GM12892 (cell line): ENCODE data around the gene PSMD1. TPM values are rescaled to one million over a fixed set of nuclear protein-coding genes. Genes with fewer than 3 reads are reported as not detected.

ENCODE experiments used
- DNase-seq: peaks from one replicate; pipeline ENCODE4 v3.0.0; 2011; ENCODE audit not compliant: insufficient read length
- FAIRE-seq: peaks from 2 replicates; lab custom pipeline; 2011; peaks lifted over from hg19 to GRCh38; lab: Jason Lieb, UNC
- POLR2A ChIP-seq: IDR thresholded peaks from 2 replicates; pipeline ENCODE4 v1.6.1; 2011; ENCODE audit warnings: low read depth, low read length, control low read depth
- POLR2AphosphoS5 ChIP-seq: IDR thresholded peaks from 2 replicates; pipeline ENCODE4 v1.6.1; 2011; ENCODE audit warnings: low read depth, low read length, control low read depth
- TAF1 ChIP-seq: IDR thresholded peaks from 2 replicates; pipeline ENCODE4 v1.6.1; 2011; ENCODE audit warnings: low read depth, mild to moderate bottlenecking, control low read depth, low read length, borderline replicate concordance
- polyA plus RNA-seq: library from polyadenylated mRNA; unstranded; fragments of >200 nt; gene quantifications from one replicate; pipeline ENCODE4 v1.2.1, GENCODE V29; 2012; ENCODE audit warnings: missing spikeins, inconsistent platforms; ENCODE audit not compliant: missing spikeins

Gene PSMD1
- polyA plus RNA-seq, result 67.6 TPM

- DNase-seq (peak; percentile 88), FAIRE-seq (peak; percentile 99)
Measured at GRCh38 chr2:231056453-231057416, at the start of gene PSMD1. TSS of gene PSMD1 (plus strand) at chr2:231056867. CDS start at chr2:231057026, 159 bp downstream.

GRCh38 chr2:231007286-231008098, 49.2 kb upstream of the PSMD1 start:
- no peak for FAIRE-seq
- DNase-seq, result no peak
- no peak for TF ChIP-seq TAF1
- no peak for TF ChIP-seq POLR2AphosphoS5
- no peak for TF ChIP-seq POLR2A

More at GRCh38 chr2:231056453-231057416, at the start of gene PSMD1:
- TF ChIP-seq TAF1 (peak; percentile 78; the same call in 1 of the 2 replicates), POLR2AphosphoS5 (peak; percentile 74), POLR2A (peak; percentile 81)

GRCh38 chr2:231008131-231008530, 48.5 kb upstream of the PSMD1 start:
- FAIRE-seq (no peak), DNase-seq (no peak)
- TF ChIP-seq TAF1, result no peak
- no peak for TF ChIP-seq POLR2AphosphoS5
- TF ChIP-seq POLR2A, result no peak

- no peak for DNase-seq
- FAIRE-seq, result no peak
- TF ChIP-seq POLR2A, result no peak
- TF ChIP-seq TAF1, result no peak
- TF ChIP-seq POLR2AphosphoS5, result no peak
Measured at GRCh38 chr2:231009236-231009919, 47.3 kb upstream of the PSMD1 start.

GRCh38 chr2:231010201-231010730, 46.4 kb upstream of the PSMD1 start:
- no peak for FAIRE-seq

GRCh38 chr2:231011526-231011925, 45.1 kb upstream of the PSMD1 start:
- DNase-seq (no peak), FAIRE-seq (no peak)
- TF ChIP-seq POLR2A (no peak), TAF1 (no peak), POLR2AphosphoS5 (no peak)

More at GRCh38 chr2:231010201-231010730, 46.4 kb upstream of the PSMD1 start:
- TF ChIP-seq POLR2A (no peak), TAF1 (no peak), POLR2AphosphoS5 (no peak)
- DNase-seq, result no peak

GRCh38 chr2:231012463-231012862, 44.2 kb upstream of the PSMD1 start:
- TF ChIP-seq TAF1, result no peak
- TF ChIP-seq POLR2AphosphoS5, result no peak
- TF ChIP-seq POLR2A, result no peak
- no peak for FAIRE-seq

GRCh38 chr2:231013820-231014219, 42.8 kb upstream of the PSMD1 start:
- FAIRE-seq, result no peak
- TF ChIP-seq POLR2A, result no peak
- TF ChIP-seq POLR2AphosphoS5, result no peak
- DNase-seq, result no peak

More at GRCh38 chr2:231012463-231012862, 44.2 kb upstream of the PSMD1 start:
- DNase-seq, result no peak

GRCh38 chr2:231015478-231015877, 41.2 kb upstream of the PSMD1 start:
- DNase-seq (no peak), FAIRE-seq (no peak)
- TF ChIP-seq POLR2AphosphoS5 (no peak), POLR2A (no peak), TAF1 (no peak)

- TF ChIP-seq POLR2AphosphoS5, result no peak
- TF ChIP-seq TAF1, result no peak
- no peak for TF ChIP-seq POLR2A
- FAIRE-seq, result no peak
- DNase-seq, result no peak
Measured at GRCh38 chr2:231015926-231016325, 40.7 kb upstream of the PSMD1 start.
